ENCODE measurements around the gene PNP.
A peak's percentile ranks its signal among the peaks of the same experiment; 100 is the strongest.

PNP gene

DNA sequence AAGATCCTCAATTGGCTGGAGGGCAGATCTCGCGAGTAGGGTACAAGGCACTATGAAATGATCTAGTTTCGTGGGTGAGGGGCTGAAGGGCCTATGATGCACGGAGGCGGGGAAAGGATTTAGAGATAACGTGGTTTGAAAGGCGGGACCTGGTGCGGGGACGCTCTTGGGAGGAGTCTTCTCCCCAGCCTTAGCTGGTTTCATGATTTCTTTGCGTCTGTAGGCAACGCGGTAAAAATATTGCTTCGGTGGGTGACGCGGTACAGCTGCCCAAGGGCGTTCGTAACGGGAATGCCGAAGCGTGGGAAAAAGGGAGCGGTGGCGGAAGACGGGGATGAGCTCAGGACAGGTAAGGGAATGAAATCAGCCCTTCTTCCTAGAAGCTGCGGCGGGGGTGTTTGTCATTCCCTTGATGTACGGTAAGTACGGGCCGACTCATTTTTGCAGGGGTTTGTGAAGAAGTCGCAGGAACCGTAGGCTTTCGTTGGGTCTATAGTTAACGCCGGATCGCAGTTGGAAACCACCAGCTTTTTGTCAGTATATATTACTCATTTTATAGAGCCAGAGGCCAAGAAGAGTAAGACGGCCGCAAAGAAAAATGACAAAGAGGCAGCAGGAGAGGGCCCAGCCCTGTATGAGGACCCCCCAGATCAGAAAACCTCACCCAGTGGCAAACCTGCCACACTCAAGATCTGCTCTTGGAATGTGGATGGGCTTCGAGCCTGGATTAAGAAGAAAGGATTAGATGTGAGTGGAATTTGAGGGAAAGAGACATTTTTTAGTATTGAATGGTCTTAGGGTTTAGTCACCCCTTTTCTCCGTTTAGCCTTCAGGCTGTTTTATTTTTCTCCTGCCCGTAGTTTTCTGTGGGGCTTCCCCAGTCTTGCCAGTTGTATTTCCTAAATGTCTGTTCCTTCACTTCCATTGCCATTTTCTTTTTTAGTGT is 13.6 kb upstream of the PNP start:
- peak; percentile 89 for DNase-seq (ENCODE audit: low read depth)

DNA sequence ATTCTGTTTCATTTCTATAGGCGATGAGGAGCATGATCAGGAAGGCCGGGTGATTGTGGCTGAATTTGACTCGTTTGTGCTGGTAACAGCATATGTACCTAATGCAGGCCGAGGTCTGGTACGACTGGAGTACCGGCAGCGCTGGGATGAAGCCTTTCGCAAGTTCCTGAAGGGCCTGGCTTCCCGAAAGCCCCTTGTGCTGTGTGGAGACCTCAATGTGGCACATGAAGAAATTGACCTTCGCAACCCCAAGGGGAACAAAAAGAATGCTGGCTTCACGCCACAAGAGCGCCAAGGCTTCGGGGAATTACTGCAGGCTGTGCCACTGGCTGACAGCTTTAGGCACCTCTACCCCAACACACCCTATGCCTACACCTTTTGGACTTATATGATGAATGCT is 12.2 kb upstream of the PNP start:
- DNase-seq (ENCODE audit: low read depth), result no peak

DNA sequence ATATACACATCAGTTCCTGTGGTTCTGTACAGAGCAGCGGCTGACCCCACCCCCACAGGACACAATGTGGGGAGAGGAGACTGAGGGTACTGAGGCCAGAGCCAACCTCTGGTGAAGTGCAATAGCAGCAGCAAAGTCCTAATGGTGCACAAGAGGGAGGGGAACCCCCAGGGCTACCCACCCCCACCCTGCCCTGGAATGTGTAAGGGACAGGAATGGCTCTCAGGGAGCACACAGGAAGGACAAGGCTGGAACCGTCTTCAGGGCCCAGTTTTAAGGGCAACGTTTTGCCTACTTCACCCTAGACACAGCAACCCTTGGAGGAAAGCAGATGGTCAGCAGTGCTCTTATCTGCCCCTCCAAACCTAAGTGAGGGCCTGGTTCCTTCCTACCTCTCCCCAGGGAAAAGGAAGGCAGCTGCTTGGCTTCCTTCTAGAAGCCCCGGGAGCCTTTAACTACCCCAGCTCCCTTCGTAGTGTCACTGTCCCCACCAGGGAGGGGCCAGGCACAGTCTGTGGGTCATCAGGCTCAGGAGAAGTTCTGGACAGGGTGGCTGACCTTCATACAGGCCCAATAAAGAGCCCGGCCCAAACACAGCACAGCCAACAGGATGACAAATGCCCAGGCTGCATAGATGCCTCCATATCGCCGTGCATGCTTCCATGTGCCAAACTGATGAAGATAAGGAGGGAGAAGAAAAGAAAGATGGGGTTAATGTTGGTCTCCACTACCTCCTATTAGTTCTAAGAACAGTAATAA is 11.0 kb upstream of the PNP start:
- DNase-seq (ENCODE audit: low read depth), result no peak

DNA sequence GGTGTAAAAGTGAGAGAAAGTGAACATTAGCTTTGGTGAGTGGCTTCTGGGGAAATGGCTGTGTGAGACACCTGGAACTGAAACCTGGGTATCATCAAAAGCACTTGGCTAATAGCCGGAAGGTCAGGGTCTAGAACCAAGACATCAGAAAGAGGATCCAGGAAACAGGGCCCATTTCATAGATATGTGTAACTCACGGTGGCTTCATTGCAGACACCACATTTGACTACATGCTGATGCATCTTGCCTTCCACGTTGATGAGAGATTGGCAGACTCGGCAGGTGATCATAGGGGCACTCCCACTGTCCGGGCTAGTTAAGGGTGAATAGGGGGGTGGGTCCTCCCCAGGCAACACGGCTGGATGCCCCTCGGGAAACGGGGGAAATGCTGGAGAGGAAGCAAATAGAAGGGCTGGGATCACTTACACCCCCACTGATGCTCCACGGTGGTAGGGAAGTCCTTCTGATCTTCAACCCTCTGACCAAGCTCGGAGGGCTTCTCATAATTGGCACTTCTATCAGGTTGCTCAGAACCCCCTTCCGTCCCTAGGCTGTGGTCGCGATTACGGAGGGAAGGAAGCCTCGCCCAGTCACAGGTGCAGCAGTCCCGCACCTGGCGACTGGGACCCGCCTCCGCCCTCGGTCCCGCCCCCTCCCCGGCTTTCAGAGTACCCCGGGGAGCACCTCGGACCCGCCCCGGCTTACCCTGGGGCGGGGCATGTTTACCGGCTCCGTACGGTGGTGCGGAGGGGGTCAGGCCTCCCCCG is 8.6 kb upstream of the PNP start:
- no peak for DNase-seq (ENCODE audit: low read depth)

DNA sequence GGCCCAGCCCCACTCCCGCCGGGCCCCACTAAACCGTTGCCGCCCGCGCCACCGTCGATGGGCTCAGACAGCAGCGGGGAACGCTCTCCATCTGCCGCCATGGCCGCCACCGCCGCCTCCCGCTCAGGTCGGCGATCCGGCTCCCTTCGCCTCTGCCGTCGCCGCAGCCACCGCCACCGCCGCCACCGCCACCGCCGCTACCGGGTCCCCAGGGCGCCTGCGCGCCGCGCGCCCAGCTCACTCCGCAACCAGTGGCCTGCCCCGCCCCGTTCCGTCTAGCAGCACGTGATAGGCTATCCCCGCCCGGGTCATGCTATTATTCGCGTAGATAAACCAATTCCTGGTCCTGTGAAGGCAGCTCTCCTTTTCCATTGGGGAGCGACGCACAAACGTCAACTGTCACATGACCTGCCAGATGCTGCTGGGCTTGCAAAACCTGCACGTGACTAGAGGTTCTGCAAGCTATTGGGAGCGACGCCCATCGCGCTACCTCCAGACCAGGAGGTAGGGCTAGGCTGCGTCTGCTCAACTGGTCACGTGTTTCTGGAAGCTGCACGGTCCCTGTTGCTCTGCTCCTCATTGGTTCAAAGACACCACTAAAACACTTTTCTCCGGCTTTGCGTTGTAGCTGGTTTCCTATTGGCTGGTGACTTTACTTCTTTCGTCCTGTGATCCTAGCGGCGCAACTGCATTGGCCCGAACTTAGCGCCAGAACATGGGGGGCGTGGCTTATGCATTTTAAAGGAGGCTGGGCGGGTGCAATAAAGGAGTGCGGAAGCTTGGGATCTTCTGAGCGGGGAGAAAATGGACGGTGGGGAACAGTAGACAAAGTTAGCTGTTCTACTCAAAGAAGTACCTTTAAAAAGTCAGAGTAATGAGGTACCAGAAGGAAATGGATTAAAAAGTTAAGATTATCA is 7.7 kb upstream of the PNP start, which contains the start of gene PIP4P1:
Gene PIP4P1, minus strand, starts transcription at position 210 of the 917 bp plus-strand sequence. Its CDS starts 109 bp downstream, at position 101.
- DNase-seq (ENCODE audit: low read depth), result peak; percentile 100

DNA sequence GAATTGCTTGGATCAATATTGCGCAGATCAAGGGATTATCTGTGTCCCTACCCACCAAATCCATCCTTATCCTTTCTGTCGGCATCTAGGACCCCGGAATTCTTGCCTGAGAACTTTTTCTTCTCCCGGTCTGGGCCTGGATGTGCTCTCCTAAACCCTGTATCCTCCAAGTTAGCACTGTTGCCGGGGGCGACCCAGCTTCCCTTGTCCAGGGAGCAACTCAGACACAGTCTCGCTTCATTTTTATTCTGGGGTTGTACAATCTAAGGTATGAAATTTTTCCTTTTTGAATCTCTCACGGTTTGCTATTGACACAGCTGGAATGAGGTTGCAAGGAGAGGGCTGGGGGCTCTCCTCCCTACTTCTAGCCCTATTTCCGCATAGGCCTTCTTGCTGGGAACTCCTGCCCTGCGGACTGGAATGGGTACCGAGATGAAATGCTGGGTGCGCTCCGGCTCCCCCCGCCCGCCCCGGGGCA is 403 bp upstream of the PNP start:
- peak; percentile 15 for DNase-seq (ENCODE audit: low read depth)

DNA sequence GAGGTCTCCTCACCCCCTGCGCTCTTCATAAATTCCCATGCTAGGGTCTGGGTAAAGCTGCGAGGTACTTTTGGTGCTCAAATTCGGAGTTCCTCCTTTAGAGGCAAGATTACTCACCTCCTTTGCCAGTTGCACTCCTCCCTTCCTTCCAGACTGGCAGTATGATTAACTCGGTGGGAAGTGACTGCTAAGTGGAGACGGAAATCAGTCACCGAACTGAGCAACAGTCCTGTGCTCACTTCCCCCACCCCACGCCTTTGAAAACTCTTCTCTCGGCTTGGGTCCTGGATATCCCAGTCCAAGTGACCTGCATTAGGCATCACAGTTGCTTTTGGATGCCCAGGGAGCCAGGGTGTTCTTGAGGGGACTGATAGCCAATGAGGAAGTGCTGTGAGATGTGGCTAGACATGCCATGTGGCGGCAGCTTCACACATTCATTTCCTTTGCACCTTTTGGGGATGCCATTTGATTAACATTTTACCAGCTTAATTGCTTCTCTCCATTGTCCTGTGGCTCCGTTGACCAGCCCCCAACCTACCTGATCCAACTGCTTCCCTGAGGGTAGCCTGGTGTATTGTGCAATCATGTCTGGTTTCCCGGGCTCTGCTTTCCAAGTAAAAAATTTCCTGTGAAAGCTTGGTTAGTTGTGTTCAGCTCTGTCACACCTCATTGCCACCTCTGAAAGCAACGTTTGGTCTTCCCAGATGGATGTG is 840 bp downstream of the PNP start:
- peak; percentile 71 for DNase-seq (ENCODE audit: low read depth)

DNA sequence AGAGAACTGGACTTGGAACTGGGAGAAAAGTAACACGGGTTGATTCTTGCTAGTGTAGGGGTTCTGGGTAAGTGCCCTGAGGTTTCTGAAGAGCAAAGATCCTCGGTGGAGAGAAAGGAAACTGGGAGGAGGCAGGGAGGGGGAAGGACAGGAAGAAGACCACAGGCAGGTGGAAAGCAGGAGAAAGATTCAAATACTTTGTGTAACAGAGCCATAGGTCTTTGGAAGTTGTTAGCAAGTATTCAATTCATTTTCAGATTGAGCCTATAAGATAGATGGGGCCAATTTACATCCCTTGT is 1.3 kb downstream of the PNP start:
- DNase-seq (ENCODE audit: low read depth), result peak; percentile 14

DNA sequence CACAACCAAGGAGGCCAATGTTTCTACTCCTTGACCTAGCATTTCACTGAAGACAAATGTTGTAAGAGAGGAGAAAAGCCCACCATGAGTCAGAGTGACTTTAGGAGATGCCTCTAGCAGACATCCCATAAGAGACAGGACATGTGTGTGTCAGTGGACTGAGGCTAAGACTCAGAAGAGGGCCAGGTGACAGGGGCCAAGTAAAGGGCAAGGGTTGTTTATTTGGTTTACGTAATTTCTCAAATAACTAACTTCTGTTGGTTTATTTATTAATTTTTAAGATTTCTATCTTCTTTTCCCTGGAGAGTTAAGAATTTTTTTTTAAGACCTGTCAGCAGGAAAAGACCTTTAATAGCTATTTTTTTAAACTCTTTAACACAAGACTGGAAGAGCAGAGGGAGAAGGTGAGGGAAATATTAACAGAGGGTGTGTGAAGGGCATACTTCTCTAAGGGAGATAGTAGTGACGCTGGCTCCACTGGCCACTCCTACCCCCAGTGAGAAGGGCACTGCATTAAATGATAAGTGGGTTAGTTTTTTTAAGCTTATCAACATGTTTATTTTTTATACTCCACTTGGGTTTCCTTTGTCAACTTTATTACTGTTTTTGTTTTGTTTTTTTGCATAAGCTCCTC is 3.4 kb downstream of the PNP start:
- DNase-seq (ENCODE audit: low read depth), result no peak

DNA sequence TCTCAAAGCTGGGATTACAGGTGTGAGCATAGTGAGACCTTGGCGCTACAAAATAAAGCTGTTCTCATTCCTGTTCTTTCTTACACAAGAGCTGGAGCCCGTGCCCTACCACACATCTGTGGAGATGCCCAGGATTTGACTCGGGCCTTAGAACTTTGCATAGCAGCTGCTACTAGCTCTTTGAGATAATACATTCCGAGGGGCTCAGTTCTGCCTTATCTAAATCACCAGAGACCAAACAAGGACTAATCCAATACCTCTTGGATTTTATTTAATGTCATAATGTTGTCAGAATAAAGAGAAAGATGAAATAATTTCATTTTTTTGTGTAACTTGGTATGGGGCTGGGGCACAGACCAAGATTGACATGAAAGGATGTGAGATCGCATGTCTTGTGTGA is 7.6 kb downstream of the PNP start:
- DNase-seq (ENCODE audit: low read depth), result no peak

DNA sequence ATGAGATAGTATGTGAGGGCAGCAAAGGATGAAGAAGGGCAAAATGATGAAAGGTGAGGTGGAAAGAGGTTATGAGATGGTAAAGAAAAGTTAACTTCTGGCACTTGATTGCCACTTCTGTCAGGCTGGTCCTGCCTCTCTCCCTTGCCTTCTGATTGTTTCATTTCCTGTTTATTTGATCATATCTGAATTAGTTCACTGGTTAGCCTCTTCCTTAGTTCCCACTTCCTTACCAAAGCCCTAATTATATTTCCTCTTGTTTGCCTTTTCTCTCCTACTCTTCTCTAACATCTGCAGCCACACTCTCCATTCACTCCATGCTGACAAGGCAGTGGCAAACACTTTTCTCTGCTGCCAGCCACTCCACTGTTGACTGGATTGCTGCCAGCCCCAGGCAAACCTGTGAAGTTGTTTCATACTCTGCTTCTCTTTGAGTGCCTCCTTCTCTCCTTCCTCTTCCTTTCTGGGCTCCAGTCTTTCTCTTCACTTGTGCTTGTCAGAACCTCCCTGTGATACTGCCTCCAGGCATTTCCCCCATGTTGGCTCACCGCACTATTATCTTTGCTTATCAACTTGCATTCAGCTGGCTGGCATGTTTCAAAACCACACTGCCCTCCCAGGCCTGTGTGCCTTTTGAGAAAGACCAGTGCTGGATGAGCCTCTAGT is 8.1 kb downstream of the PNP start:
- DNase-seq (ENCODE audit: low read depth), result peak; percentile 73

DNA sequence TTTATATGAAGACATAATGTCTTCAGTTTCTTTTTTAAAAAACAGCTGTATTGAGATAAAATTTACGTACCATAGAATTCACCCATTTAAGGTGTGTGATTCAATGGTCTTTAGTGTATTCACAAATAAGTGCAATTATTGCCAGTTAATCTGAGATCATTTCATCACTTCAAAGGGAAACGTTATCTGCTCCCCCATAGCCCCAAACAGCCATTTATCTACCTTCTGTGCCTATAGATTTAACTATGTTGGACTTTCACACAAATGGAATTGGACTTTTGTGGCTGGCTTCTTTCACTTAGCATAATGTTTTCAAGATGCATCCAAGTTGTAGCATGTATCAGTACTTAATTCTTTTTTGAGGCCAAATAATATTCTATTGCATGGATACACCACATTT is 9.7 kb downstream of the PNP start:
- no peak for DNase-seq (ENCODE audit: low read depth)

DNA sequence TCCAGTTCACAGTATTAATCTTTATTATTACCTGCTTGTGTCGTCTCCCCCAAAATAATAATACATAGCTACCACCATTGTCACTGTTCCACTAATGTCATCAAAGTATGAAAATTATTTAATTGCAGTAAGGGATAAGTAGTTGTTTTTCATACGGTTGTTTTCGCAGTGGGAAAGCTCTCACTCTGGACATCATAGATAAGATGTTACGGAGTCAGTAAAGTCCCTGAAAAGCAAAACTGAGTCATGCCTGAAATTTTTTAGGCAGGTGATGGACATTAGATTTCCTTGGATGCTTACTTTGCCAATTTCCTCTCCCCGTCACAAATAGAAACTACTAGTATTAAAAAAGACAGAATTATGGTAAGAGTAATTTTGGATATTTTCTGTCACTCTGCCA is 13.2 kb downstream of the PNP start:
- no peak for DNase-seq (ENCODE audit: low read depth)

DNA sequence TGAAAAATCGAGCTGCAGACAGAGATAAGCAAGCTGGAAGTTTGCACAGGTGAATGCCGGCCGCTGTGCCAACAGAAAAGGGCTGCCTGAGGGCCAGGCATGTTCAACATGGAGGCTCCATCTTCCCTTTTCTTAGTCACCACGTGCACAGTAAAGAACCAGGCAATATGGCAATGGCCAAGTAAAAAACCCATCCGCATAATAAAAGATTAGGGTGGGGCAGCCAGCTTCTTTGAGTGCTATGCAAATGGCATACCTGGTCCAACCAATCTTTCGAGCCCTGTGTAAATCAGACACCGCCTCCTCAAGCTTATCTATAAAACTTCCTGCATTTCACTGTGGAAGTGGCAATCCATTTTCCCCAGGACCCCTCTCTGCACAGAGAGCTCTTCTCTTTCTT is 16.7 kb downstream of the PNP start:
- DNase-seq (ENCODE audit: low read depth), result no peak

DNA sequence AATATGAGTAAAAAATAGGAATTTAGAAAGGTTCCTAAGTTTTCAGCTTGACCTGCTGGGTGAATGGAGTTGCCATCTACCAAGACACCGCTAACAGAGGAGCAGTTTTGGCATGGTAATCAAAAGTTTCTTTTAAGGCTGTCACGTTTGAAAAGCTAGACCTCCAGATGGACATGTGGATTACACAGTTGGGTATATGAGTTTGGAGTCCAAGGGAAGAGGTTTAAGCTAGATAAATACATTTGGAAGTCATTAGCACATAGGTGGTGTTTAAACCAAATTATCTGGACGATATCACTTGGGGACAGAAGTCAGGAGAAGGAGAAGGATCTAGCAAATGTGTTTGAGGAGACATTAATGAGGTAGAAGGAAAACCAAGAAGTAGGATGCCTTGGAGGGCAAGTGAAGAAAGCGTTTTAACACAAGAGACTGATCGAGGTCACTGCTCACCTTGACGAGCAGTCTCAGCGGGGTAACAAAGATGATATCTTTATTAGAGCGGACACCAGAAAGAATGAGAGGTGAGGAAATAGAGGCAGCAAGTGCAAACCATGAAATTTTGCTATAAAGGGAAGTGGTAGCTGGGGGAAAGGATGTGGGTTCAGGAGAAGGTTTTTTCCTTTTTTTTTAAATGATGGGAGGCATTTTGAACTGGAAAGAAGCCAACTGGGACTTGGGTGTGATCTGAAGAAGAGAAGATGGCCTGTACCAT is 17.6 kb downstream of the PNP start:
- DNase-seq (ENCODE audit: low read depth), result no peak

DNA sequence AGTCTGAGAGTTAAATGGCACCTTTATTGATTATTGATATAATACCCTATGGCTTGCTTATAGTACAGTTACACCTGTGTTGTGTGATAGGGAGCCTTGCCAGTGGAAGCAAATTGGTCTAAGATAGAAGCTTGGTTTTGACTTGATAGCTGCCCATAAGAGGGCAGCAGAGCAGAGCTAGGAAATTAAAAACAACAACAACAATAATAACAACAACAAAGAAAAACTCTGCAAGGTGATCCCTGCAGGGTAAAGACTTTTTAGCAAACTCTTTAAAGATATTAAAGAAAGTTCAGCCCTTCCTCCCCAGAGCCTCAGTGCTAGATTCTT is 18.2 kb downstream of the PNP start:
- no peak for DNase-seq (ENCODE audit: low read depth)

DNA sequence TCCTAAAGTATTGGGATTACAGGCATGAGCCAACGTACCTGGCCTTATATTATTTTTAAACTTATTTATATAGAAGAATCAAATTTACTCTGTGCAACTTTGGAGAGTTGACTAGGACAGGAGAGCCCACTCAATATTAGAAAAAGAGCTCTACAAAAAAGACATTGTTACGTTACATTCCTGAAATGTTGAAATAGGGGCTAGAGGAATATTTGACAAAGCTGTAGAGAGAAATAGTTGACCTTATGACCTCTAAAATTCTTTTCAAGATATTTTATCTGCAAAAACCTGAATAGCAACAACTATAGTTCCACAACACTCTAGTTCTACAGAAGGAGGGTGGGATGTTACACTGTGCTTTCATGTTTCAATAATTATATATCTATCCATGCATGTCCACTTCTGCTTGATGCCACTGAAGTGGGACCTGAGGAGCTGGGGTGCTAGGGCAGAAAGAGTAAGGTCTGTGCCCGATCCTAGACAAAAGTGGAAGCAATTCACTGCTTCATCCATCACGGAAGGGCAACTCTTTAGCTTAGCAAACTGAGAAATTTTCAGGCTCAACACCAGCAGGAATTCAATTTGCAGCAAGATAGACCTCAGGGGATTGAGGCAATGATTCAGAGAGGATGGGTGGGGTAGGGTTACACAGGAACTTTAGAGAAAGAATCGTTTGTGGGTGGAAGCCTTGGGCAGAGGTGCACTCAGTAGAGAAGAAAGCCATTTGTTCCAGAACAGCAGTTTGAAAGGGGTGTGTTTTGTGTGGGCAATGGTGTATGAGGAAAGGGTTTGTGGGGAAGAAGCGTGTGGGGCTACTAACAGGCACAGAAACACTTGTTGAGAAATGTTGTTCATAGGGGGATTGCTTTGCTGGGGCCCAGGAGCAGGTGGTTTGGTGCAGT is 20.1 kb downstream of the PNP start:
- DNase-seq (ENCODE audit: low read depth), result no peak

DNA sequence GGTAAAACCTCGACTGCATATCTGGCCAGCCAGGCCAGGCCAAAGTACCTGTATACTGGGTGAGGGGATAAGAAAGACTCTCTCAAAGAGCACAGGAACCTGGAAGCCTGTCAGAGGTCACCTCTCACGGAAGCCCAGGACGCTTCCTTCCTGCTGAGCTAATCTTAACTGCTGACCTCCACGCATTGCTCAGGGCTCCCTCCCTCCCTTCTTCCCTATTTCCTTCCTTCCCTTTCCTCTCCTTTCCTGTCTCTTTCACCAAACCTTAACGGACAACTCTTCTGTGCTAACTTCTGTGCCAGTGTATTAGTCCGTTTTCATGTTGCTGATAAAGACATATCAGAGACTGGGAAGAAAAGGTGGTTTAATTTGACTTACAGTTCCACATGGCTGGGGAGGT is 21.4 kb downstream of the PNP start:
- DNase-seq (ENCODE audit: low read depth), result no peak
